Embryonic facial prominence (tissue), 1 donor: ENCODE measurements around the gene MAPKAPK3.
"Not testable (repeated sequence)": the region's sequence is repeated elsewhere in the genome, so short reads cannot be mapped to it uniquely, and the experiment has no call there.

Source experiments
- DNase-seq: peaks from one replicate; pipeline ENCODE4 v3.0.0-alpha.2; 2016; ENCODE audit errors: extremely low spot score

The MAPKAPK3 gene

DNA sequence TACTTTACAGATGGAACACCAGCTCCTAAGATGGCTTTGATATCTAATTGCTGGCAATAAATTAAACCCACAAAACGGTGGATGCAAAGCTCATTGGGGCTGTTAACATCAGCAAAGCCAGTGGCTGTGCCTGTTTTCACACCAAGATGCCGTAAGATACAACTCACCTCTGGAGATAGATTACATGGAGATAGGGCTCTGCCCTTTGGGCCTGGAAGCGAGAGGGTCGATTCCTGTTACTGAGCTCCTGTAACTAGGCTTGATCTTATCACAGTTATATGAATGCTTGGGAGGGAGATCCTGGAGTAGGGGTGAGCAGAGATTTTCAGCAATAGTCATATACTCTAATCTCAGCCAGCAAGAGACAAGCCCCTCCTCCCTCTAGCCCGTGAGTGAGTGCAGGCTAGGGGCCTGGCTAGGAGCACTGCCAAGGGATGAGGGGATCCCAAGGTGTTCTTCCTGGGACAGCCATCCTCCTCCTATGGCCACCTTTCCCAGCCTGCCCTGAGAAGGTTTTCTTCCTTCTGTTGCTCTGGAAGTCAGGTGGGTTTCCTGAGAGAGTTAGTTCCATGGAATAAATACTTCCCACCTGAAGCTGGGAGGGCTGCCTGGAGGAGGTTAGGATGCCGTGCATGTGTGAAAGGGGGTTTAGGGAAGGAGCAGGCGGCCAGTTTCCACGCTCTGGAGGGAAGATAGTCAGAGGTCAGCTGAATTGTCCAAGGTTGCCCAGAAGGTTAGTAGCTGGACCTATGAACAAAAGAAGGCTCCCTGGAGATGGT, 39.7 kb downstream of the MAPKAPK3 start:
- no peak for DNase-seq

- DNase-seq: no peak
Measured at GRCh38 chr3:50657407-50657806, 40.5 kb downstream of the MAPKAPK3 start.

GRCh38 chr3:50657816-50658215, 40.9 kb downstream of the MAPKAPK3 start:
- no peak for DNase-seq

DNA sequence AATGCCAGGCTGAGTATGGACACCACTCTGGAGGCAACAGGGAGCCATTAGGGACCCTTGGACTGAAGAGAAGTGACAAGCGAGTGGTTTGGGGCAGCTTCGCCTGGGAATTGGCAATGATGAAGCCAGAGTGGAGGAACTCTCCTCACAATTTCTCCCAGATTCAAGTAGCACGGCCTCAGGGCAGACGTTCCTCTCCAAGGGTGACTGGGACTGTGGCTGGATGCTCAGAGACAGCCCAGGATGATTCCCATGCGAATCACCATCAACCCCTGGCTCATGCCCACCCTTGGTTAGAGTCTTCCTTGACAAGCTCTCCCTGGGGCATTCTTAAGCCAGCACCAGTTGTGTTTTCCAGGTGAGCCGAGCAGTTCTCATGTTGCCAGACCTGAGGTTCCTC, 41.5 kb downstream of the MAPKAPK3 start:
- DNase-seq: no peak

DNA sequence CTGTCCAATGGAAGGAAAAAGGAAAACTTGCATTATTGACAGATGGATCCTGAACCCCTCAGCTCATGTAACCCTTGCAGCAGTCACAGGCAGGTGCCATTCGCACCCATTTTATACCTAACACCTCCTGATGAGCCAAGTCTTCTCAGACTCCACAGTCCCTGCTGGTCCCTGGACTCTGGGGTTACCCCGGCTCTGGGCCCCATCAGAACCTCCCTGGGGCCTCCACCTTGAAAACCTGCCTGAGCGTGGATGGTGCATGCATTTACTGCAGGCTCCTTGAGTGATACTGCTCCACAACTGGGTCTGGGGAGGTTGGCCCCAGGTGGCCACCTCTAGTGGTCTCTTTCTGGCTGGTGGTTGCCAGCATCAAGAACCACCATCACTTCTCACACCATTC, 41.9 kb downstream of the MAPKAPK3 start:
- DNase-seq: no peak

- DNase-seq: no peak
Measured at GRCh38 chr3:50660386-50660785, 43.4 kb downstream of the MAPKAPK3 start.

DNA sequence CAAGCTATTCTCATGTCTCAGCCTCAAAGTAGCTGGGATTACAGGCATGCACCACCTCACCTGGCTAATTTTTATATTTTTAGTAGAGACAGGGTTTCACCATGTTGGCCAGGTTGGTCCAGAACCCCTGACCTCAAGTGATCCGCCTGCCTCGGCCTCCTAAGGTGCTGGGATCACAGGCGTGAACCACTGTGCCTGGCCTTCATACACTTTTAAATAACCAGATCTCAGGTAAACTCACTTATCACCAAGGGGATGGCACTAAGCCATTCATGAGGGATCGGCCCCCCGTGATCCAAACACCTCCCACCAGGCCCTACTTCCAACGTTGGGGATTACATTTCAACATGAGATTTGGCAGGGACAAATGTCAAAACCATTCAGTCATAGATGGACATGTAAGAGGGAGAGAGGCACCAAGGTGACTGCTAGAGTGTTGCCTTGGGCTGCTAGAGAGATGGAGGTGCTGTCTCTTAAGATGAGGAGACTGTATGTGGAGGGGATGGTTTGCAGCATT, 44.4 kb downstream of the MAPKAPK3 start:
- DNase-seq: no peak

- DNase-seq: no peak
Measured at GRCh38 chr3:50662408-50662807, 45.5 kb downstream of the MAPKAPK3 start.

- no peak for DNase-seq
Measured at GRCh38 chr3:50665081-50665840, 48.3 kb downstream of the MAPKAPK3 start.

DNA sequence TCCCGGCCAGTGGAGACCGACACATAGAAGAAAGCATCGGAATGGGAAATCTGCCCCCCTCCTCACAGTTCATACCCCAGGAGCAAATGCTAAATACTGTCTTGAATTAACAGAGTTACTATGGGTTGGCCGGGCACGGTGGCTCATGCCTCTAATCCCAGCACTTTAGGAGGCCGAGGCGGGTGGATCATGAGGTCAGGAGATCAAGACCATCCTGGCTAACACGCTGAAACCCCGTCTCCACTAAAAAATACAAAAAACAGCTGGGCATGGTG, 48.8 kb downstream of the MAPKAPK3 start:
- DNase-seq: not testable (repeated sequence)

GRCh38 chr3:50666837-50667236, 49.9 kb downstream of the MAPKAPK3 start:
- no peak for DNase-seq

- DNase-seq: no peak
Measured at GRCh38 chr3:50671331-50671730, 54.4 kb downstream of the MAPKAPK3 start.

DNA sequence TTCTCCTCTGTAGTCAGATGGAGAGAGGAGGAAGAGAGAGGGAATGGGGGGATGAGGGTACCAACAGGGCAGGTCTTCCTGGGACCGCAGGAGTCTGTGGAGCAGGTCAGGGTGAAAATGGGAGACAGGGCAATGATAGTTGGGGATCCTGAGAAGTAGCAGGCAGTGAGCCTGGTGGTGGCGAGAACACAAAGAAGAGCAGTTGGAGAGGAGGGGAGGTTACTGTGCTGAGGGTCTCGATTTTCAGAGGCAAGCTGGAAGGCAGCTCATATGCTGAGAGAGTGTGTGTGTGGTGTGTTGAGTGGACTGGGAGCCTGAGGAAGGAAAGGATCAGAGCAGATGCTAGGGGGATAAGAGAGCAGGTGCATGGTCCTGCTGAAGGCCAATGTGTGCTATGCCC, 55.7 kb downstream of the MAPKAPK3 start:
- no peak for DNase-seq

- DNase-seq: no peak
Measured at GRCh38 chr3:50673931-50674330, 57.0 kb downstream of the MAPKAPK3 start.

- DNase-seq: no peak
Measured at GRCh38 chr3:50674349-50675178, 57.6 kb downstream of the MAPKAPK3 start, which contains the start of gene DOCK3. TSS of gene DOCK3 (plus strand) at chr3:50674927. CDS start at chr3:50675264, 337 bp downstream.

GRCh38 chr3:50675179-50676030, 58.5 kb downstream of the MAPKAPK3 start:
- no peak for DNase-seq

- no peak for DNase-seq
Measured at GRCh38 chr3:50676031-50676705, 59.2 kb downstream of the MAPKAPK3 start.

GRCh38 chr3:50687127-50687751, 70.3 kb downstream of the MAPKAPK3 start:
- DNase-seq: no peak

GRCh38 chr3:50687916-50688315, 71.0 kb downstream of the MAPKAPK3 start:
- DNase-seq: no peak

DNA sequence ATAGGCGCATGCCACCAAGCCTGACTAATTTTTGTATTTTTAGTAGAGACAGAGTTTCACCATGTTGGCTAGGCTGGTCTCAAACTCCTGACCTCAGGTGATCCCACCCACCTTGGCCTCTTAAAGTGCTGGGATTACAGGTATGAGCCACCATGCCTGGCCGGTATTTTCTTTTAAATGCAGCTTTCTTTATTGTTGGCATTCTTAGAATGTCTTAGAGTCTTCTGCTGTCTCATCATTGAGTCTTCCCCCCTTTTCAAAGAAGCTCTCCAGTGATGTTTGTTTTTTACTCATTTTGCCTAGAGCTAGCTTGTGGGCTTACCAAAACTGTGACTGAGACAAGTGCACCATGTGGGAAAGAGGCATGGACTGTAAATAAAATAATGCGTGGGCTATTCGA, 71.7 kb downstream of the MAPKAPK3 start:
- not testable (repeated sequence) for DNase-seq
